Neutrophil (primary cell): ENCODE results near the gene CLTC.
A peak's percentile ranks its signal among the peaks of the same experiment; 100 is the strongest.

Experiments used
- H3K27ac ChIP-seq: fragments of 200-600 bp; sonication (generic); 2 replicates; pipeline ENCODE4 v1.5.1; 2016; ENCODE audit warnings: mild to moderate bottlenecking, moderate library complexity
- H3K27me3 ChIP-seq: fragments of 200-600 bp; sonication (generic); 2 replicates; pipeline ENCODE4 v1.6.0; 2016; ENCODE audit warnings: mild to moderate bottlenecking
- H3K36me3 ChIP-seq: fragments of 200-600 bp; sonication (generic); 2 replicates; pipeline ENCODE4 v1.5.1; 2017
- H3K4me1 ChIP-seq, 2 experiments: fragments of 200-600 bp in 1 of 2; sonication (generic) in 1 of 2; 1 replicate in 1 of 2; 2 replicates in 1 of 2; pipeline versions ENCODE4 v1.5.1 to v1.6.1; 2013 to 2016; ENCODE audit warnings: low read depth in 1 of 2, low read length in 1 of 2, mild to moderate bottlenecking in 1 of 2, moderate library complexity in 1 of 2; ENCODE audit not compliant: control insufficient read depth in 1 of 2, insufficient read depth in 1 of 2
- H3K4me3 ChIP-seq, 2 experiments: fragments of 200-600 bp in 1 of 2; sonication (generic) in 1 of 2; 1 replicate in 1 of 2; 2 replicates in 1 of 2; pipeline ENCODE4 v1.5.1; 2013 to 2016; ENCODE audit warnings: low read depth in 1 of 2, low read length in 1 of 2, mild to moderate bottlenecking in 1 of 2, moderate library complexity in 1 of 2
- H3K9me3 ChIP-seq: fragments of 200-600 bp; sonication (generic); 2 replicates; pipeline ENCODE4 v1.5.1; 2016
- TF ChIP-seq, protein P1 (sequence below): fragments of 200-600 bp; sonication (generic); IDR thresholded peaks from 2 replicates; pipeline ENCODE4 v1.5.1; 2016; ENCODE audit warnings: antibody characterized with exemption

The CLTC gene

DNA sequence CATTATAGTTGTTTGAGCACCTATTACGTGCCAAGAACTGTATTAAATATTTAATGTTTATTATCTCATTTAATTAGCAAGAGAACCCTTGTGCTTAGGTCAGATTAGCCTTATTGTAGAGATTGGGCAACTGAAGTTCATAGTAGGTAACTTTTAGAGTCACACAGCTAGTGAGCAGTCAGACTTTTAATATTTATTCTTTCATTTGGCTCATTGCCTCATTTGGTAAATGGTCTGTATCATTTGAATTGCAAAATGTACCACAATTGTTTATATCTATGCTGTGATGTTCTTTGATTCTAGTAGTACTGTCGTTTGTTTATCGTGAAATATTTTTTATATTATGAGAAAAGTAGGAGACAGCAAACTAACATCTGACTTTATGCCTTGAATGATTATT lies 7.6 kb downstream of the CLTC start:
- Histone ChIP-seq H3K9me3 (no peaks in the 10 kb centered on the region), H3K4me3 (no peak overlapping the region), H3K4me1 (peaks cover 45 to 47% of the 10 kb centered on the region in 2 experiments), H3K36me3 (no peaks in the 10 kb centered on the region), H3K27me3 (no peaks in the 10 kb centered on the region), H3K27ac (peak overlapping the region; percentile 74)
- TF ChIP-seq, protein P1, sequence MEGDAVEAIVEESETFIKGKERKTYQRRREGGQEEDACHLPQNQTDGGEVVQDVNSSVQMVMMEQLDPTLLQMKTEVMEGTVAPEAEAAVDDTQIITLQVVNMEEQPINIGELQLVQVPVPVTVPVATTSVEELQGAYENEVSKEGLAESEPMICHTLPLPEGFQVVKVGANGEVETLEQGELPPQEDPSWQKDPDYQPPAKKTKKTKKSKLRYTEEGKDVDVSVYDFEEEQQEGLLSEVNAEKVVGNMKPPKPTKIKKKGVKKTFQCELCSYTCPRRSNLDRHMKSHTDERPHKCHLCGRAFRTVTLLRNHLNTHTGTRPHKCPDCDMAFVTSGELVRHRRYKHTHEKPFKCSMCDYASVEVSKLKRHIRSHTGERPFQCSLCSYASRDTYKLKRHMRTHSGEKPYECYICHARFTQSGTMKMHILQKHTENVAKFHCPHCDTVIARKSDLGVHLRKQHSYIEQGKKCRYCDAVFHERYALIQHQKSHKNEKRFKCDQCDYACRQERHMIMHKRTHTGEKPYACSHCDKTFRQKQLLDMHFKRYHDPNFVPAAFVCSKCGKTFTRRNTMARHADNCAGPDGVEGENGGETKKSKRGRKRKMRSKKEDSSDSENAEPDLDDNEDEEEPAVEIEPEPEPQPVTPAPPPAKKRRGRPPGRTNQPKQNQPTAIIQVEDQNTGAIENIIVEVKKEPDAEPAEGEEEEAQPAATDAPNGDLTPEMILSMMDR = no peak

DNA sequence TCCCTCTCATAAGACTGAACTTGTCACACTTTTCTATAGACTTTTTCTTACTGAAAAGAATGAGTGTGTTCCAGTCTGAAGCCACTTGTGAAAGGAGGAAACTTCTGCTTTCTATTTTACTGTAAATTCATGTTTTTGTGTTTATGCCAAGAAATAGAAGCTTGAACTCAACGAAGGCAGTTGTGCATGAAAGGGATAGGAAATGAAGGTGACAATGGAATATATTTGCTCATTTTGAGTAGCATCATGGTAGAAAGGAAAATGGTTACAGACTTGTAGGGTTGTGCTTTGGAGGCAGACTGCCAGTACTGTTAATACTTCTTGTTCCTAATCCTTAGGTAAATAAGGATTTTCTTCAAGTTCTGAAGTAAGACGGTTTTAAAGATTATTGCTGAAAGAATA lies 8.1 kb downstream of the CLTC start:
- Histone ChIP-seq H3K9me3 (no peaks in the 10 kb centered on the region), H3K27me3 (no peaks in the 10 kb centered on the region), H3K4me3 (no peak overlapping the region), H3K36me3 (no peaks in the 10 kb centered on the region), H3K4me1 (peaks cover 42 to 43% of the 10 kb centered on the region in 2 experiments), H3K27ac (peak overlapping the region; percentile 74)
- TF ChIP-seq, protein P1 = no peak

DNA sequence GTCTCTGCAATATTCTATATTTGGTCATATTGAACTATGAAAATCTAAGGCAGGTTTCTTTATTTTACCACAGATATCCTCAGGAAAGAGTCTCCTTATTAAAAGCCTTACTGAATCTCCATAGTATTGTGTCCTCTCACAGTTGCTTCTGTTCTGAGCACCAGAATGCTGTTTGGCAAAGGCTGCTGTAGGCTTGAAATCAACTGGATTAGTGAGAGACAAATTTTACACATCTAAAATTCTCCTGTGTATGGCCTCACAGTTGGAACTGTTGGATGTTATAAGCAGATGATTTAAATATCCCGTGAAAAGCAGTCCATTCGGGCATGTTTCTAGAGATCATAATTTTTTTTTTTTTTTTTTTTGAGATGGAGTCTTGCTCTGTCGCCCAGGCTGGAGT lies 9.5 kb downstream of the CLTC start:
- H3K4me1 ChIP-seq = peaks cover 32 to 35% of the 10 kb centered on the region in 2 experiments
- no peak overlapping the region for H3K4me3 ChIP-seq
- H3K27ac ChIP-seq = peak overlapping the region; percentile 74
- no peaks in the 10 kb centered on the region for H3K9me3 ChIP-seq
- H3K27me3 ChIP-seq = no peaks in the 10 kb centered on the region
- no peaks in the 10 kb centered on the region for H3K36me3 ChIP-seq
- TF ChIP-seq, protein P1 = no peak

DNA sequence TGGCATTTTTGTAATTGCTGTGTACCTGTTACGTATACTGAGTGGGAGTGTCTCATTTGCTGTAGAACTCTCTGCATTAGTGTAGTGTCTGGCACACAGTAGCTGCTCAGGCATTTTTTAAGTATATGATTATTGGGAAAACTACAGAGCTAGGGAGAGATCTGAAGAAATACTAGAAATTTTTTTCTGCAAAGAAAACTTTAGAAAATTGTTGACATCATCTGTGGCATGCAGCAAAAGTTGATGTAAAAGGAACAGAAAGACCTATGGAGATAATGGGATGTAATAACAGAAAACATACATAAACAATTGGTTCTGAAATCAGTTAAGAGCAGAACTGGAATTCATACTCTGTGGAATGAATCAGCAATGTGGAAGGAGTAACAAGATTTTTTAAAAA lies 11.6 kb downstream of the CLTC start:
- Histone ChIP-seq H3K4me3 (no peak overlapping the region), H3K36me3 (no peaks in the 10 kb centered on the region), H3K9me3 (no peaks in the 10 kb centered on the region), H3K4me1 (peaks cover 31 to 32% of the 10 kb centered on the region in 2 experiments), H3K27me3 (no peaks in the 10 kb centered on the region), H3K27ac (peak overlapping the region; percentile 3)
- TF ChIP-seq, protein P1 = no peak

DNA sequence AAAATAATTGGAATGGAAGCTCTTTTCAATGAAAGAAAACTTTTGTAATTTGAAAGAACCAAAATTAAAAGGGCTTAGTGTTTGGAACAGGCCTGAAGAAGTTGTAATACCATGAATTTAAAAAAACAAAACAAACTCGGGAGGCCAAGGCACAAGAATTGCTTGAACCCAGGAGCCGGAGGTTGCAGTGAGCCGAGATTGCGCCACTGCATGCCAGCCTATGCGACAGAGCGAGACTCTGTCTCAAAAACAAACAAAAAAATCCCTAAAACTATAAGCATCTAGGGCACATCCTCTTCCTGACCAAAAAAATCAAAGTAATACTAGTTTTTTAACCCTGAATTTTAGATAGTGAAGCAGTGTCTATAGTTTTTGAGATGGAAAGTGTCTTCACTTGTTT lies 12.7 kb downstream of the CLTC start:
- no peaks in the 10 kb centered on the region for H3K36me3 ChIP-seq
- no peaks in the 10 kb centered on the region for H3K9me3 ChIP-seq
- peak overlapping the region; percentile 32 for H3K27ac ChIP-seq
- no peaks in the 10 kb centered on the region for H3K27me3 ChIP-seq
- TF ChIP-seq, protein P1 = no peak
- H3K4me3 ChIP-seq = no peak overlapping the region
- peaks cover 21 to 25% of the 10 kb centered on the region in 2 experiments for H3K4me1 ChIP-seq
